H1 (cell line): ENCODE results near the gene MAVS. TPM values are rescaled to one million over a fixed set of nuclear protein-coding genes. Genes with fewer than 3 reads are reported as not detected.

Source experiments
- CTCF ChIA-PET: fragments of 300-600 bp; sonication (Branson Sonifier 250); formaldehyde crosslinking; loops from one replicate; lab custom pipeline; 2021; ENCODE audit not compliant: partially characterized antibody; lab: Charles Lee
- POLR2A ChIA-PET: fragments of 300-600 bp; sonication (Branson Sonifier 250); formaldehyde crosslinking; loops from one replicate; lab custom pipeline; 2021; ENCODE audit warnings: inconsistent platforms; ENCODE audit not compliant: partially characterized antibody; lab: Charles Lee
- DNase-seq, 2 experiments: peaks; one replicate each; pipeline versions ENCODE4 v3.0.0 to v3.0.0-alpha.2; 2010 to 2022; ENCODE audit warnings: low spot score in 2 of 2, low read depth in 1 of 2, mixed read lengths in 1 of 2
- FAIRE-seq: peaks from 2 replicates; lab custom pipeline; 2011; peaks lifted over from hg19 to GRCh38; lab: Jason Lieb, UNC
- H2AFZ ChIP-seq: 2 replicates; pipeline ENCODE4 v1.8.1; 2012; ENCODE audit warnings: low read length, inconsistent platforms
- H2AK5ac ChIP-seq: 2 replicates; pipeline ENCODE4 v1.6.1; 2013; ENCODE audit warnings: low read depth, low read length
- H2BK120ac ChIP-seq: replicated peaks from 2 replicates; pipeline ENCODE3; 2013; ENCODE audit warnings: low read depth, low read length, inconsistent platforms
- H2BK12ac ChIP-seq: 2 replicates; pipeline ENCODE4 v1.6.1; 2013; ENCODE audit warnings: low read depth, low read length
- H2BK15ac ChIP-seq: 2 replicates; pipeline ENCODE4 v1.6.1; 2013; ENCODE audit warnings: low read length
- H2BK20ac ChIP-seq: 2 replicates; pipeline ENCODE4 v1.6.1; 2013; ENCODE audit warnings: low read length
- H2BK5ac ChIP-seq: 2 replicates; pipeline ENCODE4 v1.6.1; 2013; ENCODE audit warnings: low read depth, low read length
- H3K14ac ChIP-seq: 2 replicates; pipeline ENCODE4 v1.6.1; 2013; ENCODE audit warnings: inconsistent platforms; ENCODE audit not compliant: insufficient read length
- H3K18ac ChIP-seq: 2 replicates; pipeline ENCODE4 v1.6.1; 2013; ENCODE audit warnings: low read length; ENCODE audit errors: extremely low read depth
- H3K23ac ChIP-seq: 2 replicates; pipeline ENCODE4 v1.6.1; 2013; ENCODE audit warnings: inconsistent platforms; ENCODE audit not compliant: insufficient read length
- H3K23me2 ChIP-seq: 2 replicates; pipeline ENCODE4 v1.6.1; 2013; ENCODE audit warnings: low read depth, low read length
- H3K27ac ChIP-seq: 2 replicates; pipeline ENCODE4 v1.6.1; 2011; ENCODE audit warnings: low read depth, low read length, inconsistent platforms
- H3K27me3 ChIP-seq, 4 experiments: replicated peaks in 1 of 4; 1 replicate in 1 of 4; 2 replicates in 3 of 4; pipeline versions ENCODE4 v1.6.1 to v1.8.1; 2011 to 2013; ENCODE audit warnings: low read length in 3 of 4, mild to moderate bottlenecking in 3 of 4, inconsistent platforms in 2 of 4, mixed read lengths in 2 of 4, moderate library complexity in 1 of 4; ENCODE audit not compliant: control insufficient read depth in 3 of 4, insufficient read depth in 3 of 4; ENCODE audit errors: extremely low read depth in 1 of 4
- H3K36me3 ChIP-seq, 4 experiments: 2 replicates each; pipeline versions ENCODE4 v1.6.1 to v1.8.1; 2011 to 2013; ENCODE audit warnings: mild to moderate bottlenecking in 4 of 4, low read length in 3 of 4, moderate library complexity in 2 of 4, control low read depth in 1 of 4, inconsistent platforms in 1 of 4; ENCODE audit not compliant: insufficient read depth in 4 of 4, control insufficient read depth in 2 of 4
- H3K4ac ChIP-seq: replicated peaks from 2 replicates; pipeline ENCODE3; 2013; ENCODE audit warnings: low read length, low read depth, mixed read lengths, inconsistent platforms; ENCODE audit not compliant: insufficient read length
- H3K4me1 ChIP-seq, 4 experiments: replicated peaks in 1 of 4; 1 replicate in 1 of 4; 2 replicates in 3 of 4; pipeline versions ENCODE4 v1.6.1 to v1.8.1; 2011 to 2013; ENCODE audit warnings: low read length in 3 of 4, inconsistent platforms in 2 of 4, mixed read lengths in 1 of 4; ENCODE audit not compliant: insufficient read depth in 4 of 4, control insufficient read depth in 3 of 4
- H3K4me2 ChIP-seq, 2 experiments: 2 replicates each; pipeline versions ENCODE4 v1.6.1 to v1.8.1; 2011 to 2013; ENCODE audit warnings: low read depth in 2 of 2, low read length in 2 of 2, control low read depth in 1 of 2, inconsistent platforms in 1 of 2, mild to moderate bottlenecking in 1 of 2; ENCODE audit not compliant: insufficient read depth in 1 of 2
- H3K4me3 ChIP-seq, 4 experiments: fragments of 200-600, 300-600 bp in 1 of 4; sonication (generic), shearing (Covaris generic), sonication (Bioruptor Twin) in 1 of 4; 2 replicates each; pipeline versions ENCODE4 v1.5.1 to v1.8.1; 2011 to 2016; ENCODE audit warnings: low read length in 4 of 4, low read depth in 3 of 4, control low read depth in 2 of 4, inconsistent platforms in 2 of 4, mild to moderate bottlenecking in 2 of 4, mixed read lengths in 1 of 4, moderate library complexity in 1 of 4; ENCODE audit not compliant: insufficient read depth in 2 of 4; ENCODE audit errors: extremely low read depth in 1 of 4
- H3K56ac ChIP-seq: replicated peaks from 2 replicates; pipeline ENCODE3; 2013; ENCODE audit warnings: low read depth, mild to moderate bottlenecking, mixed read lengths, low read length, inconsistent platforms; ENCODE audit not compliant: insufficient read length
- H3K79me1 ChIP-seq: 2 replicates; pipeline ENCODE4 v1.6.1; 2013; ENCODE audit warnings: low read depth, low read length, control low read depth
- H3K79me2 ChIP-seq, 2 experiments: 2 replicates each; pipeline versions ENCODE4 v1.6.1 to v1.8.1; 2012 to 2013; ENCODE audit warnings: low read length in 2 of 2, mild to moderate bottlenecking in 2 of 2, inconsistent platforms in 1 of 2; ENCODE audit not compliant: insufficient read depth in 2 of 2, control insufficient read depth in 1 of 2
- H3K9ac ChIP-seq, 4 experiments: replicated peaks in 1 of 4; 1 replicate in 1 of 4; 2 replicates in 3 of 4; pipeline versions ENCODE4 v1.6.1 to v1.8.1; 2011 to 2013; ENCODE audit warnings: low read depth in 3 of 4, low read length in 3 of 4, control low read depth in 2 of 4, mild to moderate bottlenecking in 2 of 4, moderate library complexity in 2 of 4, inconsistent platforms in 1 of 4; ENCODE audit errors: extremely low read depth in 1 of 4
- H3K9me3 ChIP-seq, 2 experiments: 2 replicates each; pipeline versions ENCODE4 v1.6.1 to v1.8.1; 2012 to 2013; ENCODE audit warnings: mild to moderate bottlenecking in 2 of 2, moderate library complexity in 2 of 2, control low read depth in 1 of 2, inconsistent platforms in 1 of 2, low read depth in 1 of 2, low read length in 1 of 2, mixed read lengths in 1 of 2; ENCODE audit not compliant: insufficient read depth in 2 of 2
- H4K20me1 ChIP-seq, 2 experiments: replicated peaks in 1 of 2; 2 replicates each; pipeline versions ENCODE3 to v1.8.1; 2011 to 2013; ENCODE audit warnings: inconsistent platforms in 2 of 2, low read length in 2 of 2, mild to moderate bottlenecking in 1 of 2; ENCODE audit not compliant: insufficient read depth in 2 of 2, control insufficient read depth in 1 of 2
- H4K5ac ChIP-seq: 2 replicates; pipeline ENCODE4 v1.6.1; 2013; ENCODE audit warnings: low read length, low read depth, mixed read lengths, inconsistent platforms; ENCODE audit not compliant: insufficient read length
- H4K8ac ChIP-seq: 2 replicates; pipeline ENCODE4 v1.8.0; 2013; ENCODE audit warnings: mild to moderate bottlenecking, moderate library complexity, low read length, inconsistent platforms; ENCODE audit not compliant: insufficient read depth; ENCODE audit errors: extremely low read depth
- H4K91ac ChIP-seq: replicated peaks from 2 replicates; pipeline ENCODE3; 2013; ENCODE audit warnings: low read length, mixed read lengths, inconsistent platforms; ENCODE audit not compliant: insufficient read length
- CBX8 ChIP-seq: fragments of 300-800, 300-1000 bp; sonication (generic); IDR thresholded peaks from 2 replicates; pipeline ENCODE4 v1.7.1; 2016; ENCODE audit warnings: low read depth, low read length, borderline replicate concordance
- HDAC6 ChIP-seq: IDR thresholded peaks from one replicate; pipeline ENCODE4 v1.7.1; 2012; ENCODE audit warnings: low read depth, mild to moderate bottlenecking, inconsistent platforms, low read length, moderate library complexity
- MAX ChIP-seq: IDR thresholded peaks from 2 replicates; pipeline ENCODE4 v1.6.1; 2012; ENCODE audit warnings: inconsistent platforms
- RFX5 ChIP-seq: IDR thresholded peaks from 2 replicates; pipeline ENCODE4 v1.6.1; 2011; ENCODE audit warnings: low read depth, low read length, improper control_type of control experiment, borderline replicate concordance
- RNF2 ChIP-seq: fragments of 200-900, 300-1000 bp; sonication (generic); IDR thresholded peaks from 2 replicates; pipeline ENCODE4 v1.7.1; 2016; ENCODE audit warnings: borderline replicate concordance, low read depth, mild to moderate bottlenecking, antibody characterized with exemption, low read length; ENCODE audit not compliant: poor library complexity, severe bottlenecking; ENCODE audit errors: missing control alignments
- SIRT6 ChIP-seq: IDR thresholded peaks from one replicate; pipeline ENCODE4 v1.7.1; 2012; ENCODE audit warnings: low read length, inconsistent platforms
- SP2 ChIP-seq: IDR thresholded peaks from 2 replicates; pipeline ENCODE4 v1.6.1; 2012; ENCODE audit warnings: mild to moderate bottlenecking, low read length, inconsistent platforms
- TAF1 ChIP-seq: IDR thresholded peaks from 2 replicates; pipeline ENCODE4 v1.6.1; 2011; ENCODE audit warnings: mild to moderate bottlenecking, low read depth, low read length
- TAF7 ChIP-seq: optimal IDR thresholded peaks from 2 replicates; pipeline ENCODE3; 2011; ENCODE audit warnings: low read depth, mild to moderate bottlenecking, inconsistent platforms, low read length, moderate library complexity, borderline replicate concordance
- TEAD4 ChIP-seq: IDR thresholded peaks from 2 replicates; pipeline ENCODE4 v1.6.1; 2012; ENCODE audit warnings: low read depth, low read length, inconsistent platforms, mixed read lengths
- ZNF274 ChIP-seq: IDR thresholded peaks from 2 replicates; pipeline ENCODE4 v1.7.0; 2012; ENCODE audit warnings: low read length, borderline replicate concordance; ENCODE audit errors: extremely low read depth
- WGBS, 2 experiments: shearing (Covaris generic) in 1 of 2; methylation state at CpG; one replicate each; pipeline versions ENCODE4 v1.1.6 to v1.1.7; 2013 to 2015; ENCODE audit warnings: low lambda C conversion rate in 2 of 2, mixed read lengths in 2 of 2, inconsistent platforms in 1 of 2, low coverage in 1 of 2, missing lambda C conversion rate in 1 of 2; ENCODE audit not compliant: insufficient replicate concordance in 2 of 2, insufficient coverage in 1 of 2, insufficient read length in 1 of 2; ENCODE audit errors: extremely low coverage in 1 of 2, missing lambda C conversion rate in 1 of 2; 5-methylcytosine and 5-hydroxymethylcytosine counted together
- polyA plus RNA-seq, 7 experiments: library from polyadenylated mRNA; depleted of rRNA in 3 of 7; stranded (reverse) in 5 of 7; unstranded in 2 of 7; fragments of >200 nt in 5 of 7; fragments of 200-250 nt in 2 of 7; gene quantifications; 1 replicate in 5 of 7; 2 replicates in 1 of 7; 4 replicates in 1 of 7; pipeline versions ENCODE4 v1.2.1 to v1.2.3, GENCODE V29; 2011 to 2013; ENCODE audit warnings: missing spikeins in 2 of 7, mixed read lengths in 2 of 7
- total RNA-seq: library from RNA; stranded (reverse); fragmentation: NEBNext Ultra II Directional; extraction: Animal tissue kit (Norgen Biotek cat#: 25700); gene quantifications from 2 replicates; pipeline ENCODE4 v1.2.1, GENCODE V29; 2021

Gene MAVS
- total and polyA plus RNA-seq, 2 of the 8 experiments (the other 6 are each of a cell fraction or from before 2014, with no cell fraction given): 9.9 to 24.3 TPM

- Histone ChIP-seq H2AFZ (peak within 1 kb of the TSS; percentile 91; the same call in 1 of the 2 replicates), H3K56ac (peak within 1 kb of the TSS; percentile 99), H2BK15ac (0 out of 2 replicates have a peak within 1 kb of the TSS, but pooled peaks have one; percentile 61), H3K18ac (peak within 1 kb of the TSS; percentile 100), H3K4me3 (peak within 1 kb of the TSS; percentile 79 to 96 (median 90)), H3K27ac (peak within 1 kb of the TSS; percentile 92), H3K23me2 (peaks cover 4% of the 10 kb centered on the region; the same call in 1 of the 2 replicates), H2AK5ac (no peak within 1 kb of the TSS), H3K27me3 (no peaks in the 10 kb centered on the region), H2BK20ac (no peak within 1 kb of the TSS), H3K36me3 (no peaks in the 10 kb centered on the region), H3K9ac (peak within 1 kb of the TSS; percentile 89 to 96 (median 92)), H3K79me2 (no peaks in the 10 kb centered on the region), H3K9me3 (no peaks in the 10 kb centered on the region), H4K20me1 (no peaks in the 10 kb centered on the region), H4K5ac (peak within 1 kb of the TSS; percentile 99), H3K4me2 (peak within 1 kb of the TSS; percentile 25 to 79), H3K23ac (no peak within 1 kb of the TSS), H3K14ac (no peak within 1 kb of the TSS), H4K91ac (peak within 1 kb of the TSS; percentile 99), H4K8ac (peak within 1 kb of the TSS; percentile 99), H3K4me1 (peaks cover 0 to 13% (median 5%) of the 10 kb centered on the region in 4 experiments; a peak in 4 of 7 replicates), H3K4ac (no peak within 1 kb of the TSS), H3K79me1 (no peaks in the 10 kb centered on the region), H2BK5ac (peak within 1 kb of the TSS; percentile 95), H2BK12ac (no peak within 1 kb of the TSS; the same call in 1 of the 2 replicates), H2BK120ac (no peak within 1 kb of the TSS)
- WGBS, 2 experiments: 1% methylated on average over 91 of the region's 96 CpGs; no CpG with 5 or more reads in 1 of the 2 experiments
- ChIA-PET POLR2A (interaction anchor here (0.9 to 4.5 kb wide), 13 partner anchors 12 to 253 kb away, joined by 3 to 29 read pairs (median 3); partner anchors contain the start of gene CENPB), CTCF (interaction anchor here (1.0 to 10.6 kb wide), 18 partner anchors 10 to 247 kb away, joined by 3 to 128 read pairs (median 6); partner anchors contain the start of genes ADISSP, CENPB and SPEF1)
- FAIRE-seq (peak; percentile 32), DNase-seq (peak; percentile 89 to 98)
- TF ChIP-seq RFX5 (no peak), TAF1 (peak; percentile 86), ZNF274 (no peak), MAX (no peak), SIRT6 (no peak), HDAC6 (no peak), SP2 (no peak), RNF2 (no peak), CBX8 (no peak), TEAD4 (no peak; the same call in 1 of the 2 replicates), TAF7 (peak; percentile 75)
Observed at GRCh38 chr20:3820048-3820900, 26.4 kb upstream of the MAVS start, which contains the start of gene AP5S1. Gene AP5S1 (plus strand): TSS chr20:3820547. CDS start chr20:3822118, 1,571 bp downstream.
